CD14-positive monocyte (primary cell): ENCODE data around the gene DNAJC6. TPM values are rescaled to one million over a fixed set of nuclear protein-coding genes. Genes with fewer than 3 reads are reported as not detected.

Experiments used
- DNase-seq, 3 donors: peaks; one replicate each; pipeline ENCODE4 v3.0.0-alpha.2; 2011 to 2022
- H2AFZ ChIP-seq: 2 replicates; pipeline ENCODE4 v1.6.0; 2012; ENCODE audit warnings: mild to moderate bottlenecking, low read depth, low read length, inconsistent platforms; ENCODE audit not compliant: insufficient read depth, poor library complexity, severe bottlenecking
- H3K27ac ChIP-seq, 2 donors: 1 replicate in 1 of 2; 2 replicates in 1 of 2; pipeline ENCODE4 v1.5.1; 2012 to 2013; ENCODE audit warnings: low read length in 2 of 2, control low read depth in 1 of 2, inconsistent platforms in 1 of 2, low read depth in 1 of 2, mild to moderate bottlenecking in 1 of 2
- H3K27me3 ChIP-seq, 2 donors: one replicate each; pipeline versions ENCODE4 v1.6.0 to v1.6.1; 2011 to 2013; ENCODE audit warnings: low read length in 2 of 2; ENCODE audit not compliant: control insufficient read depth in 2 of 2, insufficient read depth in 2 of 2
- H3K36me3 ChIP-seq, 2 donors: replicated peaks in 1 of 2; 1 replicate in 1 of 2; 2 replicates in 1 of 2; pipeline versions ENCODE4 v1.5.1 to v1.6.1; 2012 to 2013; ENCODE audit warnings: low read length in 2 of 2, control low read depth in 1 of 2, inconsistent platforms in 1 of 2, mild to moderate bottlenecking in 1 of 2; ENCODE audit not compliant: insufficient read depth in 2 of 2, control insufficient read depth in 1 of 2
- H3K4me1 ChIP-seq, 2 donors: 1 replicate in 1 of 2; 2 replicates in 1 of 2; pipeline versions ENCODE4 v1.5.1 to v1.6.1; 2012 to 2013; ENCODE audit warnings: low read length in 2 of 2, control low read depth in 1 of 2, inconsistent platforms in 1 of 2, mild to moderate bottlenecking in 1 of 2, moderate library complexity in 1 of 2; ENCODE audit not compliant: insufficient read depth in 2 of 2, control insufficient read depth in 1 of 2
- H3K4me2 ChIP-seq: replicated peaks from 2 replicates; pipeline ENCODE3; 2012; ENCODE audit warnings: low read length, moderate library complexity, mild to moderate bottlenecking; ENCODE audit not compliant: poor library complexity, severe bottlenecking; ENCODE audit errors: extremely low read depth
- H3K4me3 ChIP-seq, 3 experiments: fragments of 200-600 bp in 1 of 3; sonication (generic) in 1 of 3; replicated peaks in 1 of 3; 1 replicate in 2 of 3; 2 replicates in 1 of 3; pipeline ENCODE4 v1.5.1; 2011 to 2013; ENCODE audit warnings: low read length in 3 of 3, mild to moderate bottlenecking in 3 of 3, control low read depth in 2 of 3, low read depth in 2 of 3, inconsistent platforms in 1 of 3, moderate library complexity in 1 of 3
- H3K79me2 ChIP-seq: 2 replicates; pipeline ENCODE4 v1.6.0; 2012; ENCODE audit warnings: mild to moderate bottlenecking, control low read depth, inconsistent platforms, low read length, moderate library complexity; ENCODE audit not compliant: insufficient read depth
- H3K9ac ChIP-seq: 2 replicates; pipeline ENCODE4 v1.6.0; 2017; ENCODE audit warnings: low read length, mild to moderate bottlenecking; ENCODE audit not compliant: insufficient read depth, poor library complexity, severe bottlenecking
- H3K9me3 ChIP-seq, 2 donors: replicated peaks in 1 of 2; 1 replicate in 1 of 2; 2 replicates in 1 of 2; pipeline versions ENCODE4 v1.5.1 to v1.6.1; 2012 to 2013; ENCODE audit warnings: low read length in 2 of 2, control low read depth in 1 of 2; ENCODE audit not compliant: control insufficient read depth in 1 of 2, insufficient read depth in 1 of 2
- H4K20me1 ChIP-seq: 2 replicates; pipeline ENCODE4 v1.6.0; 2012; ENCODE audit warnings: mild to moderate bottlenecking, low read length, control low read depth, moderate library complexity; ENCODE audit not compliant: insufficient read depth
- H3K27ac Mint-ChIP-seq, 7 donors: one replicate each; pipeline ENCODE4 v1.8.0; 2020; ENCODE audit warnings: mild to moderate bottlenecking in 7 of 7, mixed read lengths in 7 of 7, moderate library complexity in 6 of 7, inconsistent platforms in 2 of 7
- H3K27me3 Mint-ChIP-seq, 3 donors: one replicate each; pipeline ENCODE4 v1.8.0; 2021 to 2022; ENCODE audit warnings: low read depth in 3 of 3, mild to moderate bottlenecking in 3 of 3, mixed read lengths in 3 of 3, moderate library complexity in 3 of 3, inconsistent platforms in 1 of 3
- H3K36me3 Mint-ChIP-seq, 2 donors: one replicate each; pipeline ENCODE4 v1.8.0; 2020; ENCODE audit warnings: mixed read lengths in 2 of 2, inconsistent platforms in 1 of 2, mild to moderate bottlenecking in 1 of 2
- H3K4me1 Mint-ChIP-seq: one replicate; pipeline ENCODE4 v1.8.0; 2020; ENCODE audit warnings: mild to moderate bottlenecking, mixed read lengths
- H3K4me3 Mint-ChIP-seq, 2 donors: one replicate each; pipeline ENCODE4 v1.8.0; 2020; ENCODE audit warnings: mild to moderate bottlenecking in 2 of 2, mixed read lengths in 2 of 2, moderate library complexity in 1 of 2
- H3K9me3 Mint-ChIP-seq, 7 donors: one replicate each; pipeline ENCODE4 v1.8.0; 2020 to 2022; ENCODE audit warnings: mixed read lengths in 7 of 7, mild to moderate bottlenecking in 6 of 7, moderate library complexity in 6 of 7, inconsistent platforms in 2 of 7
- WGBS: methylation state at CpG from one replicate; pipeline ENCODE4 v1.1.5; 2013; ENCODE audit warnings: missing lambda C conversion rate; ENCODE audit not compliant: insufficient coverage; 5-methylcytosine and 5-hydroxymethylcytosine counted together
- intact Hi-C, 2 donors: fragments of 100-400 bp; cut with micrococcal nuclease; formaldehyde crosslinking; loops; one replicate each; pipeline versions ENCODE4 v1.15.0 to v1.15.1; 2023
- polyA plus RNA-seq, 3 donors: library from polyadenylated mRNA; depleted of rRNA in 1 of 3; unstranded in 2 of 3; stranded (reverse) in 1 of 3; fragments of 300-500 nt in 2 of 3; fragments of >200 nt in 1 of 3; fragmentation: Illumina TruSeq in 2 of 3; gene quantifications; 1 replicate in 2 of 3; 2 replicates in 1 of 3; pipeline ENCODE4 v1.2.3, GENCODE V29; 2012 to 2021
- TF ChIP-seq, protein P1 (sequence below): fragments of 200-600 bp; IDR thresholded peaks from one replicate; pipeline ENCODE4 v1.8.0; 2022; ENCODE audit warnings: antibody characterized with exemption, mild to moderate bottlenecking

DNAJC6 gene
- polyA plus RNA-seq, 3 donors, result 0.05 TPM; not detected in 2

DNA sequence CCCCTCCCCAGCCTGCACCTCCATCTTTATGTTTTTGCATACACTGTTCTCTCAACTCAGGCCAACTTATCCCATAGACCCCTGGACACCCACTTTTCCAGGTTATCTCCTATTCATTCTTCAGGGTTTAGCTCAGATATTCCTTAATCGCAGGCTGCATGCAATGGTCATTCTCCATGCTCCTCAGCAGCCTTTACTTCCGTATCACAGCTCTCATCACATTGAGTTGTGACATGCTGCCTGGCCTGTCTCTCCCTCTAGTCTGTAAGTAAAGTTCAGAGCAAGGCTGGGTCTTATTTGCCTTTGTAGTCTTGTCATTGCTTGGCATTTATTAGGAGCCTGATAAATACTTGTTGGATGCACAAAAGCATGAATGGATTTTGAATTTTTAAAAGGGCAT, 6.9 kb downstream of the DNAJC6 start:
- WGBS, result 100% methylated on average over 1 of the region's 2 CpGs
- H3K4me2 ChIP-seq, result no peak overlapping the region
- no peaks in the 10 kb centered on the region for H3K4me1 ChIP-seq
- H3K79me2 ChIP-seq, result no peaks in the 10 kb centered on the region
- H3K27me3 ChIP-seq, result peaks cover 0 to 4% of the 10 kb centered on the region in 2 donors
- no peak overlapping the region for H3K27ac Mint-ChIP-seq
- peaks cover 2 to 11% (median 9%) of the 10 kb centered on the region in 7 donors for H3K9me3 Mint-ChIP-seq
- intact Hi-C loops, result no loop called here
- no peak overlapping the region for H3K27ac ChIP-seq
- H3K36me3 Mint-ChIP-seq, result no peaks in the 10 kb centered on the region
- H4K20me1 ChIP-seq, result no peaks in the 10 kb centered on the region
- H3K27me3 Mint-ChIP-seq, result peaks cover 2 to 7% (median 2%) of the 10 kb centered on the region in 3 donors
- peaks cover 0 to 3% of the 10 kb centered on the region in 2 donors for H3K9me3 ChIP-seq
- no peak overlapping the region for H3K9ac ChIP-seq
- DNase-seq, result no peak
- TF ChIP-seq, protein P1, sequence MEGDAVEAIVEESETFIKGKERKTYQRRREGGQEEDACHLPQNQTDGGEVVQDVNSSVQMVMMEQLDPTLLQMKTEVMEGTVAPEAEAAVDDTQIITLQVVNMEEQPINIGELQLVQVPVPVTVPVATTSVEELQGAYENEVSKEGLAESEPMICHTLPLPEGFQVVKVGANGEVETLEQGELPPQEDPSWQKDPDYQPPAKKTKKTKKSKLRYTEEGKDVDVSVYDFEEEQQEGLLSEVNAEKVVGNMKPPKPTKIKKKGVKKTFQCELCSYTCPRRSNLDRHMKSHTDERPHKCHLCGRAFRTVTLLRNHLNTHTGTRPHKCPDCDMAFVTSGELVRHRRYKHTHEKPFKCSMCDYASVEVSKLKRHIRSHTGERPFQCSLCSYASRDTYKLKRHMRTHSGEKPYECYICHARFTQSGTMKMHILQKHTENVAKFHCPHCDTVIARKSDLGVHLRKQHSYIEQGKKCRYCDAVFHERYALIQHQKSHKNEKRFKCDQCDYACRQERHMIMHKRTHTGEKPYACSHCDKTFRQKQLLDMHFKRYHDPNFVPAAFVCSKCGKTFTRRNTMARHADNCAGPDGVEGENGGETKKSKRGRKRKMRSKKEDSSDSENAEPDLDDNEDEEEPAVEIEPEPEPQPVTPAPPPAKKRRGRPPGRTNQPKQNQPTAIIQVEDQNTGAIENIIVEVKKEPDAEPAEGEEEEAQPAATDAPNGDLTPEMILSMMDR, result no peak
- H3K4me3 ChIP-seq, result no peak overlapping the region
- no peak overlapping the region for H2AFZ ChIP-seq
- no peak overlapping the region for H3K4me3 Mint-ChIP-seq
- no peaks in the 10 kb centered on the region for H3K4me1 Mint-ChIP-seq
- no peaks in the 10 kb centered on the region for H3K36me3 ChIP-seq

DNA sequence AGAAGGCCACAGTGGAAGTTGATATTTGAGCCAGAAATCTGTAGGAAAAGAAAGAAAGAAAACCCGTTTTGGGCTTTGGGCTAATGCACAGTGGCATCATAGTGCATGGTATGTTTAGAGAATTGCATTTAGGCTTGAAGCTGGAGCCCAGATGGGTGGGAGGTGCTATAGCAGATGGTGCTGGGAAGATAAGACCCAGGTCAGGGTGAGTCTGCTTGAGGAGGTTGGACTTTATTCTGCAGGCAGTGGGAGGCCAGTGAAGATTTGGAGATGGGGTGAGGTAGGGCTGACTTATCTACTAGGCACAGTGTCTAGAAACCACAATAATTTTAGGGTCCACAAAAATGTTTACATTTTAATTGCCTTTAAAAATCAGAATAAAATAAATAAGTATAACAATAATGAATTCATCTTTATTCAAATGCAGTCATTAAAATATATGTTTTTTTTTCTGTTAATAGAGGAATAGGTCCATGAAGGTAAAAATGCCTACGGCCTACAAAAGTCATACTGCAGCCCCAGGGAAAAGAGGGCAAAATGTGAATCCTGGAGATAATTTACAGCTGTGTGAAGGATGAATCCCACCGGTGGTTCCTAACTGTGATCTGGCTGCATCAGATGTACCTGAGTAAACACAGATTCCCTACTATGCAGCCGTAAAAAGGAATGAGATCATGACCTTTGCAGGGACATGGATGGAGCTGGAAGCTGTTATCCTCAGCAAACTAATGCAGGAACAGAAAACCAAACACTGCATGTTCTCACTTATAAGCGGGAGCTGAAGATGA, 8.7 kb downstream of the DNAJC6 start:
- Mint-ChIP-seq H3K36me3 (no peaks in the 10 kb centered on the region), H3K9me3 (peaks cover 6 to 18% (median 12%) of the 10 kb centered on the region in 7 donors), H3K4me3 (no peak overlapping the region), H3K4me1 (no peaks in the 10 kb centered on the region), H3K27me3 (no peaks in the 10 kb centered on the region), H3K27ac (no peak overlapping the region)
- H3K9ac ChIP-seq, result no peak overlapping the region
- H3K4me1 ChIP-seq, result no peaks in the 10 kb centered on the region
- no peaks in the 10 kb centered on the region for H3K36me3 ChIP-seq
- peaks cover 4 to 12% of the 10 kb centered on the region in 2 donors for H3K9me3 ChIP-seq
- H3K4me2 ChIP-seq, result no peak overlapping the region
- intact Hi-C loops, result no loop called here
- 100% methylated on average over 5 of the region's 5 CpGs for WGBS
- no peak overlapping the region for H3K27ac ChIP-seq
- H3K4me3 ChIP-seq, result no peak overlapping the region
- H4K20me1 ChIP-seq, result no peaks in the 10 kb centered on the region
- H3K27me3 ChIP-seq, result no peaks in the 10 kb centered on the region
- TF ChIP-seq, protein P1, result no peak
- H3K79me2 ChIP-seq, result no peaks in the 10 kb centered on the region
- no peak overlapping the region for H2AFZ ChIP-seq
- no peak for DNase-seq
